SKM-1 (cell line): ENCODE data around the gene METTL18.
"Not testable (repeated sequence)": the region's sequence is repeated elsewhere in the genome, so short reads cannot be mapped to it uniquely, and the experiment has no call there.

Source experiments
- DNase-seq: peaks from one replicate; lab custom pipeline; 2025; ENCODE audit not compliant: unreplicated experiment; lab: John Stamatoyannopoulos, UW

METTL18 gene

DNA sequence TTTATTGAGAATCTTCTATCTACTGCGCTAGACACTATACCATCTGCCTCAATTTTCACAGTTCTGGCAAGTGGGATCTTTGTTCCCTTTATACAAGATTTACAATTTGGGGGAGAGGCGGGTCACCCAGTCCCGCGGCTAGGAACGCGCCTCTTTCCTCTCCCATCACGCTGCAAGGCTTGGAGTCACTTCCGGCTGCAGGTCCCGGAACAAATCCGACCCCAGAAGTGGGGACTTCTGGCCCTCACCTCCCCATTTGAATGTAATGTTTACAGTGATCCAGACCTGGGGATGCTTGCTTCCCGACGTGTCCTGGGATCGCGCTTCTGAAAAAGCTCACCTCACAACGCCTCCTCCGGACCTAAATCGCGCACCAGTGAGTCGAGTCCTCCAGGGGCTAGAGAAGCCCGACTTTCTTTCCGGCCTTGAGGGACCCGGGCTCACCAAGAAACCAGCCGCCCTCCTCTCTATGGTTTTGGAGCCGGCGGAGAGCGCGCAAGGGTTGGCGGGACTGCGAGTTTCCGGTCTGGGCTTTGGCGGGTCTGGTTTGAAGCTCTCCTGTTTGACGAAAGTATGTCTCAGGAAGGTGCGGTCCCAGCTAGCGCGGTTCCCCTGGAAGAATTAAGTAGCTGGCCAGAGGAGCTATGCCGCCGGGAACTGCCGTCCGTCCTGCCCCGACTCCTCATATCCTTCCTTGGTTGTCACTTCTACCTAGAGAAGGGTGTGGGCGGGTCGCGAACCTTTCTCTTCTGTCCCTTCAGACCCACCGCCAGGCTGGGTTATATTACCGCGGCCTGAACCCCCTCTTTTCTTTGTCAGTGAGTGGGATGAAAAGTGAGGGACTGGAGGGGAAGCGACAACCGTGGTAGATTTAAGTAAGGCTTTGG is at the start of gene METTL18:
TSS of gene METTL18 (minus strand) at position 378 of the 887 bp plus-strand sequence. CDS start 1,212 bp downstream, outside the sequence.
- peak; percentile 93 for DNase-seq

DNA sequence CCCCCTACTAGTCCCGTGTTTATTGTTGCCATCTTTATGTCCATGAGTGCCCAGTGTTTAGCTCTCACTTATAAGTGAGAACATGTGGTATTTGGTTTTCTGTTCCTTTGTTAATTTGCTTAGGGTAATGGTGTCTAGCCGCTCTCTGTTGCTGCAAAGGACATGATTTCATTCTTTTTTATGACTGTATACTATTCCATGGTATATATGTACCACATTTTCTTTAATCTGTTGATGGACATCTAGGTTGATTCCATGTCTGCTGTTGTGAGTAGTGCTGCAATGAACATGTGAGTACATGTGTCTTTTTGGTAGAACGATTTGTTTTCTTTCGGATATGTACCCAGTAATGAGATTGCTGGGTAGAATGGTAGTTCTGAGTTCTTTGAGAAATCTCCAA is 44.2 kb upstream of the METTL18 start:
- DNase-seq = no peak

DNA sequence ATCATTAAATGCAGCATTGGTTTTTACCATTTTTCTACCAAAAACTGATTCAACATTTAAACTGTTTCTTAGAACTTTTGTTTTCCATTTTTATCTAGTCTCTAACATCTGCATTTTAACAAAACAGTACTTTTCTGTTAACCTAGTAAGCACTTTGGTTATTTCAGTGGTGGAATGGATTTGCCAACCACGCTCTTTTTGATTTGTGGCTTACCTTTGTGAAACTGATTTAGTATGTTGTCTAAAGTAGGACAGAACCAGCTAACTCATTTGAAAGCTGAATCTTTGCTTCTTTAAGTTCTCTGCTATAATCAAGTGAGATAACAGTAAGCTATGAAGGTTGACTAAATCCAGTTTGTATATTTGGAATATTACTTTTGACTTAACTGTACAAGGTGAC is 41.5 kb upstream of the METTL18 start:
- no peak for DNase-seq

DNA sequence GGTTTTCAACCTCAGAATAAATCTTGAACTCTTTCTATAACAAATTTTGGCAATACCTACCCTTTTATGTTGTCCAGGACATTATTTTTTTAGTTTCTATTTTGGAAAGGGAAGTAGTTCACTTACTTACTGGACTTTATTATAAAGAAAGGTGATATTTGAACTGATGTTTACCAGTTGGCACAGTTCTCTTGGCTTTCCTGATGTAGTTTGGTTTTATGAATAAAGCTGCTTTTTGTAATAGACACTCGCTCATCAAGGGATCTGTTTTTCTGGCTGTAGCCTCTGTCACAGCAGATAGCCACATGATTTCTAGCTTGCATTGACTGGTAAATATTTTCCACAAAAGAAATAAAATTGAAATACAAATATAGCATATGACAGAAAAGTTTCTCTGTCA is 40.9 kb upstream of the METTL18 start:
- DNase-seq = no peak

DNA sequence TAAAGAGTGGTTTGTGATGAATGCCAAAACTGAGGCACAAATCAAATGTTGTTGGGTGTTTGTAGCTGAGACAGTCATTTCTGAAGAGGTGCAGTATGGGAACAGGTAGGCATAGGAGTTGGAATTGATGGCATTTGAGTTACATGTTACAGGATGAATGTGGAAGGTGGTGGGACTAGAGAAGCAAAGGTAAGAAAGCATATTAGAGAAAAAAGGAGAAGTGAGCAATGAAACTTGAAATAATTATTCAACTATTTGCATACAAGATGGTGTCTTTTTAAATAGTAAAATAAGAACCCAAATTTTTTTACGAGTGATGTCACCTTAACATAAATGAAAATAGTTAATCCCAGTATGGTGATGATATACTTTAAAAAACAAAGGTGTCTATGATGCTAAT is 40.2 kb upstream of the METTL18 start:
- no peak for DNase-seq

DNA sequence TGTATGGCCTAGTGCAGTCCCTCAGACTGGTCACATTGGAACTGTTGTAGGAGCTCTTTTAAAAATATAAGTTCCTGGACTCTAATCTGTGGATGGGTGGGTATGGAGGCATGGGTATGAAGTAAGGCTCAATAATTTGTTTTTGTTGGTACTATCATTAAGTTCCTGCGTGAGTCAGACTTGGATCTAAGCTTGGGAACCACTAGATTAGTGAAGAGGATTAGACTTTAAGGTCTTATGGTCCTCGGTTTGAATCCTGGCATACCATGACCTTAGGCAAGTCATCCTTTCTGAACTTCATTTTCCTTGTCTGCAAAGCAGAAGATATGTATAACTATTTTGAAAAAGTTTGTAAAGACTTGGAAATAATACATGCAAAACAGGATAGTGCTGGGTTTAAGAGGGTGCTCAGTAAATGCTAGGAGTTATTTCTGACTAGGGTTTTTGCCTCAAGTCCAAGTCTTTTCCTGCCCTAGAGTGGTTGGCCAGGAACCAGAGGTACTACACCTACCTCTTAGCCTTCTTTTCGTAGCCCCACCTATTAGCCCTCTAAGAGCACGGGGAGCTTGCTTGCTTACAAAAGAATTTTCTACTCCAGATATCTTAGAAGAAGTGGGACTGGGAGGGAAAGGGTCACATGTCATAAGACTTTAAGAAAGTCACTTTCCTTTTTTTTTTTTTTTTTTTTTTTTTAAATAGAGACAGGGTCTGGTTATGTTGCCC is 38.6 kb upstream of the METTL18 start:
- DNase-seq = no peak

DNA sequence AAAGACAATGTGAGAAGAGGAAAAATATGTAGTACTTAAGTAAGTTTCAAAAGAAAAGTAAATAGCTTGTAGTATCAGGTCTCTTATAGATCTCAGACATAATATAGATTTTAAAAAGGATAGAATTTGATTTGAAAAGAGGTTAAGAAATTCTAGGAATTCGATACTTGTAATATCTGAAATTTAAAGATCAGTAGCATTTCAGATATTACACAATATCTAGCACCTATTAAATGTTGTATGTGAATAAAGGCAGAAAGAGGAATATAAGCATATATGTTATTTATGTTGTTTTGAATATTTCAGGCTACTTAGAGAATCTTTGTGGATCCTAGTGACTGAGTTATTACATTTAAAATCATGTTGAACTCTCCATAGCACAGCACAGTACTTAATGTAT is 35.0 kb upstream of the METTL18 start:
- no peak for DNase-seq

DNA sequence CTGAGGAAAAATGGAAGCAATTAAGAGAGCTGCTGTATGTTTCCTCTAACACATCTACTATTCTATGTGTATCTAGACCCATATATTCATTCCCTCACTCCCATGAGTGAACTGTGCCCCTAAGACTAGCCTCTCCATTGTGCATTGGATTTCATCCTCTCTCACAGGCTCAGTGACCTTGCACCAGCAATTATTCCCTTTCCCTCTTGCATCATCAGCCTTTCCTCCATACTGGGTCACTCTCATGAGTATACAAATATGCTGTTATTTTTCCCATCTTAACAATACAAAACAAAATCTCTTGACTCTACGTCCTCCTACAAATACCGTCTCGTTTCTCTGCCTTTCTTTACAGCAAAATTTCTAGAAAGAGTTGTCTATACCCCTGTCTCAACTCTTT is 29.4 kb upstream of the METTL18 start:
- no peak for DNase-seq

DNA sequence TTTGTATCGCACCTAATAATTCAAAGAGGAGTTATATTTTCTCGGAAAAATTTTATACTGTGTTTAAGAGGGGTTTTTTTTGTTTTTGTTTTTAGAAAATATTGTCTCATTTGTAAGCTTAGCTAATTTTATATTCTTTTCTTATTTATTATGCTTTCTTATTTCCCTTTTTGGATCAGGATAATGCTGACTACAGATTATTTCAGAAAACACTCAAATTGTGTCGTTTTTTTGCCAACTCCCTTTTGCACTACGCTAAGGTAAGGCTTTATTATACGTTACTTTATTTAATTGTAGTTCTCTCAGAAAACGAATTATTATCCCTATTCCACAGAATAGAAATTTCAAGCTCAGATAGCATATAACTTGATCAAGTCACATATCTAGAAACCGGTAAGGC is 26.8 kb upstream of the METTL18 start:
- no peak for DNase-seq

DNA sequence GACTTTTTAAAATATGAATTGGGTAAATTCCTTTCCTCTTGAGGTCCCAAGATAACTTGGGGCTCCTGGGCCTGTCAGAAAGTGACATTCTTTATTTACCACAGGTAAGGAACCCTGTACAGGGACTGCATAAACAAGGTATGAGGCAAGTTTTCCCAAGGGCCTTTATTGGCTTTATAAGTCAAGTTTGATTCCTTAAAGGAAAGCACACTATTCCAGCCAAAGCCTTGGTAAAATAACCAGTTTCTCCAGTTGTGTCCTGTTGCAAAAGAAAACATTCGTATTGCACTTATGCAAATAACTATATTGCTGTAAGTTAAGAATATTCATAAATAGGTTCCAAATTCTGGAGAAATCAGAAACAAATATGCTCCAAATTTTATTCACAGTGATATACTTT is 21.9 kb upstream of the METTL18 start:
- no peak for DNase-seq

DNA sequence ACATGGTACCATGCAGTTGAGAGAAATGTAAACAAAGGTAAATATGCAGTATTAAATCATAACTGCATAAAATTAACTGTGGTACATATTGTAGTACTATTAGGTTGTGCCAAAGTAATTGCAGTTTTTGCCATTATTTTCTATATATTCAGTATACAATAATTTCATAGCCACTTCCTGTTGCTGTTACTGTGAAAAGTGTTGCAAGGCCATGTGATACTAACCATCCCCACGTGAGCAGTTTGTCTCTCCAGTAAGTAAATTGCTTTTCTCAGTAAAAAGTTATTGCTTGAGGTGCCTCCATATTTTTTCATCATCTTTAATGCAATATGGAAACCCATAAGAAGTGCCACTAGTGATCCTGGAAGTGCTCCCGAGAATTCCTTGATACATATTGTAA is 19.6 kb upstream of the METTL18 start:
- no peak for DNase-seq

DNA sequence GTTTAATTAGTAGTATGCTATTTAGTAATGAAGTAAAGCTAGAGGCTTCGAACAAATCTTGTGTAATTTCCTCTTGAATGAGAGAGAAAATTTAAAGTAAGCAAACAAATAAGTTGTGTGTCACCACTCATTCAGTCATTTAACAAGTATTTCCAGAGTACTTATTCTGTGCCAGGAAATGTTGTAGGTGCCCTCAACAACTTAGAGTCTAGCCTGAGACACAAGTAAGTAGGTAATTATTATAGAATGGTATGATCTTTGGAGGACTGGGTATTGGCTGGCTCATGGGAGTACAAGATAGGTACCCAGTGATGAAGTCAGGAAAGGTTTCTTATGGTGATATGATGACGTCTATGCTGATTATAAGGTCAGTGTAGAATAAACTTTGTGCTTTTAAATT is 17.4 kb upstream of the METTL18 start:
- DNase-seq = no peak

DNA sequence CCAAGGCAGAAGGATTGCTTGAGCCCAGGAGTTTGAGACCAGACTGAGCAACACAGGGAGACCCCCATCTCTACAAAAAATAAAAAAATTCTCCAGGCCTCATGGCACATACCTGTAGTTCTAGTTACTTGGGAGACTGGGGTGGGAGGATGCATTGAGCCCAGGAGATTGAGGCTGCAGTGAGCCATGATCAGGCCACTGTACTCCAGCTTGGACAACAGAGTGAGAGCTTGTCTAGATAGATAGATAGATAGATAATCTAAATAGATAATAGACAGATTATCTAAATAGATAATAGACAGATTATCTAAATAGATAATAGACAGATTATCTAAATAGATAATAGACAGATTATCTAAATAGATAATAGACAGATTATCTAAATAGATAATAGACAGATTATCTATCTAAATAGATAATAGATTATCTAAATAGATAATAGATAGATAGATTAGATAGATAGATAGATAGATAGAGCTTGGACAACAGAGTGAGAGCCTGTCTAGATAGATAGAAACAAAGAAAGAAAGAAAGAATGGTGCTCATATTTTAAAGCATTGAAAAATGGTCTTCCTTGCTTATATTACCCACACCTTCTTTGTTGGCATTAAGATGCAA is 16.8 kb upstream of the METTL18 start:
- not testable (repeated sequence) for DNase-seq

DNA sequence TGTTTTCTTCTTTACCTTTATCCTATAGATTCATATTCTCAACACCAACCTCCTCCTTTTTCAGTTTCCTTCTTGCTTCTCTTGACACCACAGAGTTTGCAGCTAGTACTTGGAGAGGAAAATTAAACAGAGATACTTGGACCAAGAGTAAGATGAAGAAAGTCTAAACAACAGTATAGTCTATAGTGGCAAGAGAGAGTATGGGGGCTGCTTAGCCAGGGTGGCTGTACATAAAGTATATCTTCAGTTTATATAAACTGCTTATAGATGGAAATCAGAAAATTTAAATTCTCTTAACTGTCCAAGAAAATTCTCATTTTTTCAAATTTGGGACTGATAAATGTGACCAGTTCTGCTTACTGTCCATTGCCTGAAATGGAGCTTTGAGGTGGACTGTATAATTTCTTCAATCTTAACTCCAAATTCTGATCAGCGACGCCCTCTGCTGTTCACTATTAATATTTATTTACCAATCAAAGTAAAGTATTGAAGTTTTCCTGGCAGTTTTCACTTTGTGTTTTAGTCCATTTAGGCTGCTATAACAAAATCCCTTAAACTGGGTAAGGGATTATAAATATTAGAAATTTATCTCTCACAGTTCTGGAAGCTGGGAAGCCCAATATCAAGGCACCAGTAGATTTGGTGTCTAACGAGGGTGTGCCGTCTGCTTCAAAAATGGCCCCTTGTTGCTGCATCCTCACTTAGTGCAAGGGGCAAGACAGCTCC is 14.8 kb upstream of the METTL18 start:
- DNase-seq = peak; percentile 62

DNA sequence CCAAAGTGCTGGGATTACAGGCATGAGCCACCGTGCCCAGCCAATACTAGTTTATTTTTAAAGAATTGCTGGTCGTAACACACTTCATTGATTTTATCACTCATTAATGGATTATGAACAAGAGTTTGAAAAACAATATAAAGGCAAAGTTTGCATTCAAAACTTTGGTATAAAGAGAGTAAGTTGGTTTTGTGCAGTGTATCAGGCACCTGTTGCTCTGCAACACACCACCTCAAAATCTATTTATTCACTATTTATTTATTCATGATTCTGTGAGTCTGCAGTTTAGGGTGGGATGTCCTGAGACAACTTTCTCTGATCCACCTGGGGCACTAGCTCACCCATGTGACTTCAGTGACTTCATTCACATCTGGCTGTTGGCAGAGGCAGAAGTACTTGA is 10.2 kb upstream of the METTL18 start:
- no peak for DNase-seq

DNA sequence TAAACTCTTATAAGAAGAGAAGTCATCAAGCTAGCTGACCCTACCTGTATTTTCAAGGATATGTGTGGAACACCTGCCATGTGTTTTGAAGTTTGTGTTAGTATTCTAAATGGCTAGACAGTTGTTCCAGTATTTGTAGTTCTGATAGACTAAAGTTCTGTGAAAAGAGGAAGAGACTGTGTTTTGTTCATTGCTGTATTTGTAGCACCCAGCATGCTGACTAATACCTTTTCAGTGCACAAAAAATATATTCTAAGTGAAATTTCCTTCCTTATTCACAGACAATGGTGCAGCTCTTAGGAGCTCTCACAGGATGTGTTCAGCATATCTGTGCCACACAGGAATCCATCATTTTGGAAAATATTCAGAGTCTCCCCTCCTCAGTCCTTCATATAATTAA is 8.2 kb upstream of the METTL18 start:
- no peak for DNase-seq

DNA sequence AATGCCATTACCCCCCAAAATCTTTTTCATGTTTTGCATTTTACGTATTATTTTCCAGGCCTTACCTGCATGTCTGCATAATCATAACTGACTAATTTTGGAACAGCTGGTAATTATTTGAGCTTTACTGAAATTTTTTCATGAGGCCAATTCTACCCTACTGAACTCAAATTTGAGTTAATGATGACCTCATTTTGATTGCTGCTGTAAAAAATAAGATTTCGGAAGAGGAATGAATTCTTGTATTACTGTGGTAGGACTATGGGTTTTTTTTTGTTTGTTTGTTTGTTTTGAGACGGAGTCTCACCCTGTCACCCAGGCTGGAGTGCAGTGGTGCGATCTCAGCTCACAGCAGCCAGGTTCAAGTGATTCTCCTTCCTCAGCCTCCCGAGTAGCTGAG is 2.6 kb upstream of the METTL18 start:
- DNase-seq = no peak

DNA sequence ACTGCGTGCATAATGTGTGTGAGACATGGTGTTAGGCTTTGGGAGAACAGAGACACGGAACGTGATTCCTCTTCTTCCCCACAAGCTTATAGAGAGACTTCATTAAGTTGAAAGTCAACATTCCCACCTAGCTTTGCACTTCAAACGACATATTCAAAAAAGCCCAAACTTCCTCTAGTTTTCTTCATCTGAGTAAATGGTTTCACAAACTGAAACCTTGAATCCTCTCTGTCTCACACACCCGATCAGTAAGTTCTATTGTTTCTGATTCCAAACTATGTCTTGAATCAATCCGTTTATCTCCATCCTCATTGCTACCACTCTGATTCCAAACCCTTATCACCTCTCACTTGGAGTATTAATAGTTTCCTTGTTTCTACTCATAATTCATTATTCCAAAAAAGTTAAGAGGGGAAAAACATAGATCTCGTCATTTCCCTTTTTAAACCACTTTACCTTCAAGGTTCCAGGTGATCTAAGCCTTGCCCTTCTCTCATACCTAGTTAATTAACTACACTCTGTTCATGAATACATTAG is 1.6 kb upstream of the METTL18 start:
- DNase-seq = no peak

DNA sequence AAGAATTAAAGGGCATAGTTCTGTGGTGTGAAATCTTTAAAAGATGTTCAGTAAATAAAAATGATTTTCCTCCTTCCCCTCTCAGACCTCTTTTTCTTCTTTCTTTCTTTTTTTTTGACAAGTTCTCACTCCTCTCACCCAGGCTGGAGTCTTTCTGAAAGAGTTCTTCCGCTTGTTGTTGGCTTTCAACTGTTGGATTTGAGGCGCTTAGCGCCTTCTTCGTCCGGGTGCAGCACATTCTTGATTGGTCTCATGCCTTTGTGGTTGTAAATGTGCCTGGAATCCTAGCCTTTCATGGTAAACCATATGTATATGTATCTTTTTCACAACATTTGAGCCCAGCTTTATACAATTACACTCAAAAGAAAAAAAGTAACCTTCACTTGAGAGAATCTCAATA is 980 bp upstream of the METTL18 start:
- no peak for DNase-seq

DNA sequence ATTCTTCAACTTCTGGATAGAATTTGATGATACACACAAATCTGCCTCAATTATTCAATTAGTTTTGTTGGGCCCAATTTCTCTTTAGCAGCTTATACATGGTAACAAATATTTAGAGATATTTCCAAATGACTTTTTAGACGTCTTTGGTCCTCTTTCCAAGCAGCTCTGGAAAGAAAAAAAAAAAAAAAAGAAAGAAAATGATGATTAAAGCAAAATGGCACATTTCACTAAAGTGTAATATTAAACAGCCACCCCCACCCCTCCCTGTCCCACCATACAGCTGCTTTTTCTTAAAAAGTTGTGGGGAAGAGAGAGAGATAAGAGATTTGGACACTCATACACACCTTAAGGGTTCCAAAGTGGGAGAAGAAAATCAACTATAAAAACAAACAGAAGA is 977 bp downstream of the METTL18 start:
- no peak for DNase-seq

DNA sequence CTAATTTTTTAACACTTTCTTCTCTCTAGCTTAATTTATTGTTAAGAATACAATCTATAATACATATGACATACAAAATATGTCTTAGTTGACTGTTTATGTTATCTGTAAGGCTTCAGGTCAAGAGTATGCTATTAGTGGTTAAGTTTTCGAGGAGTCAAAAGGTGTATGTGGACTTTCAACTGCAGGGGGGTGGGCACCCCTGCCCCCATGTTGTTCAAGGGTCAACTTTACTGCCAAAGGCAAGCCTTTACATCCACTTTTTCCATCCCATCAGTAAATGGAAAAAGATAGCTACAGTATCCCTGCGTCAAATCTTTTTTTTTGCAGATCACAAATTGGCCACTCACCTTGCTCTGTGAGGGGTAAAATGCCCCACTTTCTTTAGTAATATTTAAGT is 6.3 kb downstream of the METTL18 start:
- no peak for DNase-seq
